ENCODE measurements around the gene AGPAT2. TPM values are rescaled to one million over a fixed set of nuclear protein-coding genes. Genes with fewer than 3 reads are reported as not detected.

AGPAT2 gene
- total RNA-seq, 1 donor from 2014 or later, result 16.6 TPM

GRCh38 chr9:136703276-136703860, 16.1 kb upstream of the AGPAT2 start:
- no peak for DNase-seq
- Mint-ChIP-seq H3K4me1 (peaks cover 39% of the 10 kb centered on the region), H3K9me3 (no peaks in the 10 kb centered on the region), H3K27me3 (peaks cover 7% of the 10 kb centered on the region), H3K27ac (peak overlapping the region; percentile 30), H3K4me3 (peak overlapping the region; percentile 1), H3K36me3 (ENCODE audit: low read depth) (no peaks in the 10 kb centered on the region)
- ATAC-seq (ENCODE audit: low read depth), result no peak
- ChIA-PET CTCF (no interaction called here), POLR2A (interaction anchor here (4.2 kb wide), 1 partner anchor 25 kb away, joined by 52 read pairs; no protein-coding TSS in a partner anchor)
- no peak for TF ChIP-seq CTCF (IDR thresholded peaks at IDR 0.05)
- intact Hi-C loops (cut with micrococcal nuclease), result no loop called here

GRCh38 chr9:136701668-136702053, 14.4 kb upstream of the AGPAT2 start:
- H3K36me3 Mint-ChIP-seq (ENCODE audit: low read depth), result no peaks in the 10 kb centered on the region
- H3K4me1 Mint-ChIP-seq, result peaks cover 48% of the 10 kb centered on the region
- DNase-seq (no peak), ATAC-seq (ENCODE audit: low read depth) (no peak)
- no peak for TF ChIP-seq CTCF (IDR thresholded peaks at IDR 0.05)
- intact Hi-C loops (cut with micrococcal nuclease), result loop anchor here (2.0 kb wide), 2 partner anchors 15 to 27 kb away; partner anchors contain the start of gene AGPAT2
- H3K27ac Mint-ChIP-seq, result peak overlapping the region; percentile 80
- peaks cover 16% of the 10 kb centered on the region for H3K27me3 Mint-ChIP-seq
- no peaks in the 10 kb centered on the region for H3K9me3 Mint-ChIP-seq
- ChIA-PET POLR2A (interaction anchor here (0.9 to 4.2 kb wide), 9 partner anchors 12 to 522 kb away, joined by 3 to 52 read pairs (median 5); partner anchors contain the start of gene AGPAT2), CTCF (no interaction called here)
- H3K4me3 Mint-ChIP-seq, result peak overlapping the region; percentile 78

DNA sequence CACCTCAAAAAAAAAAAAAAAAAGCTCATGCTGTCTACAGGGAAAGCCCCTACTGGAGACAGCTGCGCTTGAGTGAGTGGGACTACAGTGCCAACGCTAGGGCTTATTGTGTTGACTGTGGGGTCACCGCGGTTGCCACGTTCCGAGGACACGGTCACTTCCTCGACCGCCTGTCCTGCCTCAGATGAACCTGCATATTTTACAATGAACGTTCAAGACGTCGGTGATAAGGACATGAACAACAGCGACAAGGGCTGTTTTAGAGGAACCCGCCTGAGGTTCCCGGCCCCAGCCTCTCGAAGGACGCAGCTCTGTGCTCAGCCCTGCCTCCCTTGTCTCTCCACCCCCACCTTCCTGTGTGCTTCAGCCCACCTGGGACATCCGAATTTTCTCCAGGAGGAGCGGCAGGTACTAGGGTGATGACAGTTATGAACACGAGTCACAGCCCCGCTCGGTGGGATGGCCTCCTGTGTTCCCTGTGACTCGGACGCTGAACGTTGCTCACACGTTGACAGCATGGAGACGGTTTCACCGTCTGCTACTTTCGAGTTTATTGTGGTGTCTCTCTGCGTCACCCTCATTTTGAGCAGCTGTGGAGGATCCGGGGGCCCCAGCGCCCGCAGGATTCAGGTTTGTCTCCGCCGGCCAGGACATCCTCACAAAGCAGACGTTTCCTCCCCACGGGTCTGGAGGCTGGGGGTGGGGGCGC, 13.9 kb upstream of the AGPAT2 start:
- ATAC-seq (ENCODE audit: low read depth) (peak; percentile 81), DNase-seq (no peak)
- Mint-ChIP-seq H3K27ac (peak overlapping the region; percentile 80), H3K36me3 (ENCODE audit: low read depth) (no peaks in the 10 kb centered on the region), H3K9me3 (no peaks in the 10 kb centered on the region), H3K27me3 (peaks cover 16% of the 10 kb centered on the region), H3K4me1 (peaks cover 48% of the 10 kb centered on the region), H3K4me3 (peak overlapping the region; percentile 78)
- intact Hi-C loops (cut with micrococcal nuclease), result loop anchor here (2.0 kb wide), 2 partner anchors 14 to 28 kb away; partner anchors contain the start of gene AGPAT2
- no peak for TF ChIP-seq CTCF (IDR thresholded peaks at IDR 0.05)
- ChIA-PET CTCF (no interaction called here), POLR2A (interaction anchor here (0.6 to 4.2 kb wide), 20 partner anchors 12 to 1092 kb away, joined by 3 to 52 read pairs (median 4); partner anchors contain the start of genes AGPAT2 and TUBB4B)

DNA sequence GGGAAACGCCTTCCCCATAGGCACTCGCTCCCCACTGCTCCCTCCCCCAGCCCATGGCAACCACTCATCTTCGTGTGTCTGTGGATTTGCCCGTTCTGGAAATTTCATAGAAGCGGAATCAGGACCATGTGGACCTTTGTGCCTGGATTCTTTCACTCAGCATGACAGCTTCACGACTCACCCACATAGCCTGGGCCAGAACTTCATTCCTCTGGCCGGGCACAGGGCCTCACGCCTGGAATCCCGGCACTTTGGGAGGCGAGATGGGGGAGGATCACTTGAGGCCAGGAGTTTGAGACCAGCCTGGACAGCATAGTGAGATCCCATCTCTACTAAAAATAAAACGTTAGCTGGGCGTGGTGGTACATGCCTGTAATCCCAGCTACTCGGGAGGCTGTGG, 13.0 kb upstream of the AGPAT2 start:
- CTCF ChIA-PET, result no interaction called here

More for the DNA sequence above, 13.0 kb upstream of the AGPAT2 start:
- no peak overlapping the region for H3K27ac Mint-ChIP-seq
- DNase-seq, result no peak
- POLR2A ChIA-PET, result interaction anchor here (0.8 to 4.2 kb wide), 8 partner anchors 13 to 161 kb away, joined by 3 to 52 read pairs (median 4); partner anchors contain the start of gene AGPAT2
- intact Hi-C loops (cut with micrococcal nuclease), result loop anchor here (2.0 kb wide), 2 partner anchors 14 to 28 kb away; partner anchors contain the start of gene AGPAT2
- peaks cover 16% of the 10 kb centered on the region for H3K27me3 Mint-ChIP-seq
- peak overlapping the region; percentile 78 for H3K4me3 Mint-ChIP-seq
- TF ChIP-seq CTCF (IDR thresholded peaks at IDR 0.05), result no peak
- H3K9me3 Mint-ChIP-seq, result no peaks in the 10 kb centered on the region
- no peaks in the 10 kb centered on the region for H3K36me3 Mint-ChIP-seq (ENCODE audit: low read depth)
- peaks cover 49% of the 10 kb centered on the region for H3K4me1 Mint-ChIP-seq
- ATAC-seq (ENCODE audit: low read depth), result no peak

Data from activated B cell treated with CpG ODN at 0.5 μM for 24 hours (primary cell).